Epithelial cell of proximal tubule (primary cell): ENCODE measurements around the gene C1QTNF8. TPM values are rescaled to one million over a fixed set of nuclear protein-coding genes. Genes with fewer than 3 reads are reported as not detected.
"Not testable (repeated sequence)": the region's sequence is repeated elsewhere in the genome, so short reads cannot be mapped to it uniquely, and the experiment has no call there.

Experiments
- DNase-seq: peaks from one replicate; pipeline ENCODE4 v3.0.0-alpha.2; 2011; ENCODE audit warnings: low read depth
- H3K4me3 ChIP-seq: 2 replicates; pipeline ENCODE4 v1.5.1; 2011; ENCODE audit warnings: low read depth, mild to moderate bottlenecking, low read length
- CTCF ChIP-seq: conservative IDR thresholded peaks from 2 replicates; pipeline ENCODE4 v1.5.1; 2012; ENCODE audit warnings: low read depth, mild to moderate bottlenecking, low read length
- total RNA-seq: library from RNA; depleted of rRNA; stranded (reverse); fragments of >200 nt; gene quantifications from 2 replicates; pipeline ENCODE4 v1.2.3, GENCODE V29; 2015

Gene C1QTNF8
- total RNA-seq, 1 donor from 2014 or later, result not detected

GRCh38 chr16:1088295-1089170 lies 7.5 kb downstream of the C1QTNF8 start:
- TF ChIP-seq CTCF, result no peak
- DNase-seq, result no peak
- H3K4me3 ChIP-seq, result no peak overlapping the region

GRCh38 chr16:1086443-1086842 lies 9.6 kb downstream of the C1QTNF8 start:
- DNase-seq, H3K4me3 ChIP-seq: not testable (repeated sequence)

GRCh38 chr16:1084971-1085370 lies 11.1 kb downstream of the C1QTNF8 start:
- no peak overlapping the region for H3K4me3 ChIP-seq
- no peak for DNase-seq
- no peak for TF ChIP-seq CTCF

- peak overlapping the region; percentile 22 for H3K4me3 ChIP-seq
- DNase-seq, result no peak
- TF ChIP-seq CTCF, result no peak
Measured at GRCh38 chr16:1082952-1083675, 12.9 kb downstream of the C1QTNF8 start.

GRCh38 chr16:1082266-1082951 lies 13.6 kb downstream of the C1QTNF8 start:
- peak overlapping the region; percentile 22 for H3K4me3 ChIP-seq
- no peak for TF ChIP-seq CTCF
- DNase-seq, result no peak

- H3K4me3 ChIP-seq, result no peak overlapping the region
- no peak for DNase-seq
- TF ChIP-seq CTCF, result no peak
Measured at GRCh38 chr16:1081734-1082265, 14.2 kb downstream of the C1QTNF8 start.
